COLO668 (cell line): ENCODE results near the gene PHOSPHO1.
"Not testable (repeated sequence)": the region's sequence is repeated elsewhere in the genome, so short reads cannot be mapped to it uniquely, and the experiment has no call there.

Experiments used
- DNase-seq: peaks from one replicate; lab custom pipeline; 2025; ENCODE audit not compliant: unreplicated experiment; lab: John Stamatoyannopoulos, UW

Gene PHOSPHO1, protein sequence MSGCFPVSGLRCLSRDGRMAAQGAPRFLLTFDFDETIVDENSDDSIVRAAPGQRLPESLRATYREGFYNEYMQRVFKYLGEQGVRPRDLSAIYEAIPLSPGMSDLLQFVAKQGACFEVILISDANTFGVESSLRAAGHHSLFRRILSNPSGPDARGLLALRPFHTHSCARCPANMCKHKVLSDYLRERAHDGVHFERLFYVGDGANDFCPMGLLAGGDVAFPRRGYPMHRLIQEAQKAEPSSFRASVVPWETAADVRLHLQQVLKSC

DNA sequence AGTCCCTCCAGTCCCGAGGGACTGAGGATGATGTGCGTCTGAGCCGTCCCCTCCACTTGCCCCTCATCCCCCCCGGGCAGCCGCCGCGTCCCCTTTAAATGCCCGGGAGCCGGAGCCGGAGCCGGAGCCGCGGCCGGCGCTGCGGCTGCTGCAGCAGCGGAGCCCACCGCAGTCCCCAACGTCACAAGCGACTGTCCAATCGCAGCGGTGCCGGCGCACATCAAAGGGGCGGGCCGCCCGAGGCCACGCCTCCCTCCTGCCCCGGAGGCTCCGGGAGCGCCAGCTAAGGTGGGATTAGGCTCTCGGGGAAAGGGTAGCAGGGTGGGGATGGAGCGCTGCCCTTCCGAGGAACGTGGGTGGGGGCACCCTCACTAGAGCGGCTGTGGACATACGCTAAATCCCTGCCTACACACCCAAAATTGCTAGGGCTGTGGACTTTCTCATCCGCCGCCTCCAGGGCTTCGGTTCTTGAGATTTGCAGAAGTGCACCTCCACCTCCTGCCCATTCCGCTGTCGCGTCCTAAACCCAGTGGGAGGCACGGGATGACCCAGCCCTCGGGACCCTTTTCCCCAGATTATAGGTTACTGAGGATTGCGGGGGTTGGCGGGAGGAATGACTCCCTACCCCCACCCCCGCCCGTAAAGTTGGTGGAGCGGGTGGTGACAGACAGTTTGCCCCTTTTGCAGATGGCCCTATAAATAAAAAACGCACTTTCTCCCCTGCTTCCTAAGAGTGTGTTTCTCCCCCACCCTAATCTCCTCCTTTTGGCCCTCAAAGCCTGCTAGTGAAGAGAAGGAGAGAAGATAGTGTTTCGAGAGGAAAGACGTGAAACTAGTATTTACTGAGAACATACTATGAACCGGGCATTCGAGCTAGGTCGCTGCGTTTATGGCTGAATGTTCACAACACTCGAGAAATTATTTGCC, at the start of gene PHOSPHO1:
Gene PHOSPHO1, minus strand, starts transcription at position 152 of the 927 bp plus-strand sequence. CDS start 4,096 bp downstream, outside the sequence.
- peak; percentile 19 for DNase-seq

- DNase-seq: no peak
Measured at GRCh38 chr17:49280061-49280460, 49.5 kb upstream of the PHOSPHO1 start.

DNA sequence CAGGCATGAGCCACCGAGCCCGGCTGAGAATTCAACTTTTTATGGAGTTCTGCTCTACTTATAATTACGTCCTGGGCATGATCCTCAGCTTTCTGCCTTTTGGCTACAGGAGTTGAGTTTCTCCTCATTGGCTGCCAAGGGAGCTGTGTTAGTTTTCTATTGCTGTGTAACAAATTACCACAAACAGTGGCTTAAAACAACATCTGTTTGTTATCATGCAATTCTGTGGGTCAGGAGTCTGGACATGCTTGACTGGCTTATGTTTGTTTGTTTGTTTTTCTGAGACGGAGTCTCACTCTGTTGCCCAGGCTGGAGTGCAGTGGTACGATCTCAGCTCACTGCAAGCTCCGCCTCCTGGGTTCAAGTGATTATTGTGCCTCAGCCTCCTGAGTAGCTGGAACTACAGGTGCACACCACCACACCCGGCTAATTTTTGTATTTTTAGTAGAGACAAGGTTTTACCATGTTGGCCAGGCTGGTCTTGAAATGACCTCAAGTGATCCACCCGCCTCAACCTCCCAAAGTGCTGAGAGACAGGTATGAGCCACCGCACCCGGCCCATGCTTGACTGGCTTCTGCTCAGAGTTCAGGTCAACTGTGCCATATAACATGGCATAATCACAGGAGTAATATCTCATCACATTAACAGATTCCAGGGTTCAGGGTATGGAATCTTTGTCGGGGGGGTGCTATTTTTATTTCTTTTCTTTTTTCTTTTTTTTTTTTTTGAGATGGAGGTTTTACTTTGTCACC, 48.9 kb upstream of the PHOSPHO1 start:
- not testable (repeated sequence) for DNase-seq

DNA sequence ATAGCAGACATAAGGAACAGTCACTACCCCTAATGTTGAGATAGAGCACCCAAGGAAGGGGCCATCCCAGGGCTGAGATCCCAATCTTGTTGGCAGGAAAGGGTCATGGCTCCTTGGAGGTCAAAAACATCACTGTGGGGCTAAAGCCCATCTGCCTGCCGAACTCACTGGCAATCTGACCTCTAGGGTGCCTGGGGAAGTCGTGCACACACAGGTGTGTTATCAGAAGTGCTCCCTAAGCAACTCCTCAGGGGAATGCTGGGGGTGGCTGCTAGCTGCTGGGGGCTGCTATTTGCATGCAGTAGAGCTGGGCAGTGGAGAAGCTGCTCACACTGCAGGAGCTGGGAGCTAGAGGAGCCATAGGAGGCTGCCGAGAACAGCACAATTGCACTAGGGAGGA, 47.5 kb upstream of the PHOSPHO1 start:
- no peak for DNase-seq

GRCh38 chr17:49277638-49278037, 47.1 kb upstream of the PHOSPHO1 start:
- DNase-seq: no peak

DNA sequence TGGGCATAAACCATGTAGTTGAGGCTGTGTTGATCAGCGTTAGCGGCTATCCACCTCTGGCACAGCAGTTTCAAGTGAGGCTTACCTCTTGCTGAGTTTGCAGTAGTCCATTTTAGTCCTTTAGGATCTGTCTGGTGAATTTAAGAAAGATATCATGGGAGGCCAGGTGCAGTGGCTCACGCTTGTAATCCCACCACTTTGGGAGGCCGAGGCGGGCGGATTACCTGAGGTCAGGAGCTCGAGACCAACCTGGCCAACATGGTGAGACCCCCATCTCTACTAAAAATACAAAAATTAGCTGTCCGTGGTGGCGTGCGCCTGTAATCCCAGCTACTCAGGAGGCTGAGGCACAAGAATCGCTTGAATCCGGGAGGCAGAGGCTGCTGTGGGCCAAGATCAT, 45.4 kb upstream of the PHOSPHO1 start:
- DNase-seq: not testable (repeated sequence)

DNA sequence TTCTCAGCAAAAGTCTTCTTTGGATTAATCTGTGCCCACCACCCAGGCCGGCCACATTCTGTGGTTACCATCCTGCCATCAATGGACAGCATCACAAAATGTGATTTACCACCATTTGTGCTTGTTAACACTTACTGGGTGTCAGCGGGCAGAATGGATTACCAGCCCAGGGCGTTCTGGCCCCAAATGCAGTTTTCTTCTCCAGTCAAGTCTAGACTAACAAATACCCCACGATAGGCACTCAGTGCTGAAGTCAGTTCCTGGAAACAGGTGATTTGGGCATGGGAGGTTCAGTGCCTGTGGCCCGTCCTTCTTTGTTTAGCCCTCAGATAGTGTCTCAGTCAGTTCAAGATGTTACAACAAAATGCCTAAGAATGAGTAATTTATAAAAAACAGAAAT, 38.8 kb upstream of the PHOSPHO1 start:
- DNase-seq: no peak

GRCh38 chr17:49267912-49268311, 37.3 kb upstream of the PHOSPHO1 start:
- DNase-seq: no peak

DNA sequence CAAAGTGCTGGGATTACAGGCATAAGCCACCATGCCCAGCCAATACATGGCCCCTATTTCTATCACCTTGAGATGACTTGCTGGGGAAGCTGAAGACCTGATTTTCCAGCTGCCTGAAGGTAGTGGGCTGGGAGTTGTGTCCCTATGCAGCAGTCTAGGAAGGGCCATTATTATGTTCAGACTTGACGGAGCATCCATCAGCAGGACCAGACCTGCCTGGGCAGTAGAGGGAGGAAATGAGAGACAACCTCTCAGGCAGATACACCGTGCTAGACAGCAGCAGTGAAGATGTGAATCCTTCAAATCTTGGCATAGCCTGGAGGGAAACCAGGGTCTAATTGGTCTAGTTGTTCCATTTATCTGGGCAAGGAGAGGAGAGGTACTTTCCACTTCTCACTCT, 35.6 kb upstream of the PHOSPHO1 start:
- DNase-seq: no peak

GRCh38 chr17:49261540-49261939, 31.0 kb upstream of the PHOSPHO1 start:
- not testable (repeated sequence) for DNase-seq

DNA sequence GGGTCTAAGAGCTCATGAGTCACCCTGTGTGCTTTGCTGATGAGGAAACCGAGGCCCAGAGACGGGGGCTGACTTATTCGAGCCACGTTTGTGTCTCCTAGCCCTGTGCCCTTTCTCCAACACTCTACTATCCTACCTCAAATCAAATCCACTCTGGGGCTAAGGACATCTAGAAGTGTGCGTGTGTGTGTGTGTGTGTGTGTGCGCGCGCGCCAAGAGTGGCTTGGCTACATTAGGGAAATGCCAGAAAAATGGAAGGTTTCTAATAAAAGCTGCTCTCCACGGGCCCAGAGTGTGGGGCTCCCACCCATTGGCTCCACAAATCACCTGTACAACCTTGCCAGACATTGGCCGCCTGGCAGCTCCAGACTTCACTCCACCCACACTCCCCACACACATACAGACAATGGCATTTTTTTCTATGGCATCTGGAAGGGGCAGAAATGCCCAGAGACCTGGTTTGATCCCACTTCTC, 30.3 kb upstream of the PHOSPHO1 start:
- DNase-seq: peak; percentile 6

GRCh38 chr17:49260011-49260816, 29.6 kb upstream of the PHOSPHO1 start:
- peak; percentile 14 for DNase-seq

DNA sequence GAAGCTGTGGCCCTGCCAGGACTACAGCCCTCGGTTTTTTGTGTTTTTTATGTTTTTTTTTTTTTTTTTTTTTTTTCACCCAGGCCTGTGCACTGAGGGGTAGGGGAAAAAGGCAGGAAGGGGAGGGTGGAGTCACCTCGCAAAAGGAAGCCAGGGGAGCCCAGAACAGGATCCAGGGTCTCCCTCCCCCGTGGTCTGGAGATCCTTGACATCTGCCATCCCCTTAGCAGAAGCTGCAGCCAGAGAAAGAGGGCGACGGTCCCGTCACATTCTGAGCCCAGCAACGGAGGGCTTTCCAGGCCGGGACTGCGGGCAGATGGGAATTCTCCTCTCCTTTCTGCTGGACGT, 29.1 kb upstream of the PHOSPHO1 start:
- DNase-seq: no peak

DNA sequence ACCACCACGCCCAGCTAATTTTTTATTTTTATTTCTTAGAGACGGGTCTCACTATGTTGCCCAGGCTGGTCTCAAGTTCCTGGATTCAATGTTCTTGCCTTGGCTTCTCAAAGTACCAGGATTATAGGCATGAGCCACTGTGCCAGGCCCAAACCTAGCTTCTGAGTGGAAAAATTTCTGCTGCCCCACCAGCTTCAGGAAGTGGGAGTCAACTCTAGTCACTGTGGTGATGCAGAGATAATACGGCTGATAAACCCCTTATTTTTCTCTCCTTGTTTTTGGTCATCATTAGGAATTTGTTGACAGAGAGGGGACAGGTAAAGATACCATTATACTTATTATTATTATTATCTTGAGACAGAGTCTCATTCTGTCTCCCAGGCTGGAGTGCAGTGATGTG, 27.8 kb upstream of the PHOSPHO1 start:
- no peak for DNase-seq

DNA sequence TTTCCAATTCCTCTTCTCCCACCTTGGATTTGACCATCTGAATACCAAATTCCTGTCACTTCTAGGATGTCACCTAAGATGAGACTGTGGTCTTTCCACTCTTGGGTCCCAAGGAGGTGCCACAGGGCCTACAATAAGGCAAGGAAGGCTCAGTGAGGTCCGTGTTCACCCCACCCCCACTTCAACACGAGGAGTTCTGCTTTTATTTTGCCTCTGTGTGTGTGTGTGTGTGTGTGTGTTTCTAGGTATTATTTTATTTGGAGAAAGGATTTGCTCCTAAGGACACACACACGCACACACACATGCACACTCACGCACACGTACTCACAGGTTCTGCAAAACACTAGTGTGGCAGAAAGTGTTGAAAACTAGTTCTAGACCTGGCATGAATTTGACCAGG, 24.5 kb upstream of the PHOSPHO1 start:
- DNase-seq: no peak

- DNase-seq: no peak
Measured at GRCh38 chr17:49254066-49254465, 23.5 kb upstream of the PHOSPHO1 start.

DNA sequence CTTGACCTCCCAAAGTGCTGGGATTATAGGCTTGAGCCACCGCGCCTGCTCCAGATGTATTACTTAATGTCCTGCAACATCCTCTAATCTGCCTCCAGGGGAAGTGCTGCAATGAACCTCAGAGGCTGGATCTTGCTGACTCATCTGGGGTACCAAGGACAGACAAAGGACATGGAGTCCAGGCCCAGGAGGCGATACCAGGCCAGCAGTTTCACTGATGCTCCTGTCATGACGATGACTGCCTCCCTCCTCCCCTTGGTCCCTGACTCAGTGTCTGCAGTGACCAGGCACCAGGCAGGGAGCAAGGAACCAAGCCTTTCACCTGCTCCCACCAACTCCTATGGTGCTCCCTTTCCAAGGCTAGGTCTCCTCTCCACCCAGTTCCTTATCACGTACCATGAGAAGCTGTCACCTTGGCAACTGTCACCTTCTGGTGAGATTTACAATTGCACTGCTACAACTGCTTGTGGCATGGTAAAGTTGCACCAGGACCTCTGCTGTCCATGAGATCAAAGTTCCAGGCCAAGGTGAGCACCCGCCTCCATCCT, 21.6 kb upstream of the PHOSPHO1 start:
- no peak for DNase-seq

GRCh38 chr17:49249890-49250522, 19.4 kb upstream of the PHOSPHO1 start:
- no peak for DNase-seq

DNA sequence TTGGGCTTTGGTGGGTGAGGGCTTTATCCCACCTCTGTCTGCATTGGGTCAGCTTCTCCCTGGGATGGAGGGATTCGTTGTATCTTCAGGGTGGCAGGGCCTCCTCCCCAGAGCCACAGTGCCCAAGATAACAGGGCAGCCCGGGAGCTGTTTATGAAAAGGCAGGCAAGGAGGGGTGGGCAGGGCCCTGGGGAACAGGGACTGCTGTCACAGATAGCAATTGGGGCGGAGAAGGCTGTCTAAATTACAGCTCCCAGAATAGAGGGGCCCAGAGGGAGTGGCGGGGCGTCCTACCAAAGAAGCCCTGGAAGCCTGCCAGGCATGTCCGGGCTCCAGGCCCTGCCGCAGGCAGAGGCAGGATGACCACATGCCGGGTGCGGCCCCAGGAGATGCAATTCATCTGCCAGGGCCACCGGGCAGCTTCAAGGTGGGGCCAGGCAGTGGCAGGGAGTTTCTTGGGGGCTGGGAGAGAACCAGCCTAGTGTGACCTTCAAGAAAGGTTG, 18.8 kb upstream of the PHOSPHO1 start:
- no peak for DNase-seq

DNA sequence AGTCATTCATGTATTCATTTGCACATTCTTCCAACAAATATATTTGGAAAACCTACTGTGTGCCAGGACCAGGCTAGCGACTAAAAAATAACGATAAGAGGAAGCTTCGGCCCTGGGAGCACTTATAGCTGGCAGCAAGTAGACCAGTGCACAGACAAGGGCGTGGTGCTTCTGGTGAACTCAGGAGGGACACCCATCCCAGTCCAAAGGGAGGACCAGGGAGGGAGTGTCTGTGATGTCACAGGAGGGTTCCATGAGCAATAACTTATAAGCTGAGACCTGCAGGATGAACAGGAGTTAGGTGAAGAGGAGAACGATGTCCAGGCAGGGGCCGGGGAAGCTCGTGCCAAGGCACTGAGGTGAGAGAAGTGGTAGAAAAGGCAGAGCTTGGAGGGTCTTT, 17.4 kb upstream of the PHOSPHO1 start:
- DNase-seq: no peak
